ENCODE results near the gene ABCA3. TPM values are rescaled to one million over a fixed set of nuclear protein-coding genes. Genes with fewer than 3 reads are reported as not detected.
"Not testable (repeated sequence)": the region's sequence is repeated elsewhere in the genome, so short reads cannot be mapped to it uniquely, and the experiment has no call there.

The ABCA3 gene
- total RNA-seq, 4 donors from 2014 or later, result 7.5 to 27.5 (median 12.3) TPM

- no peak overlapping the region for H3K27ac ChIP-seq
- no peak for ATAC-seq
- no peaks in the 10 kb centered on the region for H3K27me3 ChIP-seq
- TF ChIP-seq EP300 (IDR thresholded peaks at IDR 0.05), result no peak
- no peak for TF ChIP-seq CTCF (IDR thresholded peaks at IDR 0.05)
- no peak for TF ChIP-seq POLR2A (IDR thresholded peaks at IDR 0.05)
- TF ChIP-seq POLR2AphosphoS5 (IDR thresholded peaks at IDR 0.05), result no peak
- peaks cover 0 to 100% of the 10 kb centered on the region in 2 donors for H3K36me3 ChIP-seq
- peaks cover 0 to 16% (median 4%) of the 10 kb centered on the region in 3 donors for H3K4me1 ChIP-seq
- no peaks in the 10 kb centered on the region for H3K9me3 ChIP-seq
- WGBS, 2 donors (ENCODE audit: low coverage in 1 of 2), result 95 to 97% methylated on average over 7 to 8 of the region's 8 CpGs
- no peak overlapping the region for H3K4me3 ChIP-seq
Observed at GRCh38 chr16:2260250-2260649, 80.3 kb downstream of the ABCA3 start.

- peaks cover 0 to 100% of the 10 kb centered on the region in 2 donors for H3K36me3 ChIP-seq
- WGBS, 2 donors (ENCODE audit: low coverage in 1 of 2), result 88% methylated on average over 5 of the region's 7 CpGs; no CpG with 5 or more reads in 1 of the 2 donors
- not testable (repeated sequence) for H3K4me1 ChIP-seq, H3K9me3 ChIP-seq, H3K4me3 ChIP-seq, H3K27ac ChIP-seq, ATAC-seq, H3K27me3 ChIP-seq
Observed at GRCh38 chr16:2258530-2258929, 82.0 kb downstream of the ABCA3 start.

GRCh38 chr16:2257726-2258125, 82.8 kb downstream of the ABCA3 start:
- H3K4me1 ChIP-seq, result no peaks in the 10 kb centered on the region
- H3K36me3 ChIP-seq, result peaks cover 0 to 100% of the 10 kb centered on the region in 2 donors
- H3K27ac ChIP-seq, result no peak overlapping the region
- TF ChIP-seq EP300 (IDR thresholded peaks at IDR 0.05) (no peak), CTCF (IDR thresholded peaks at IDR 0.05) (no peak), POLR2AphosphoS5 (IDR thresholded peaks at IDR 0.05) (no peak), POLR2A (IDR thresholded peaks at IDR 0.05) (no peak)
- no peaks in the 10 kb centered on the region for H3K27me3 ChIP-seq
- no peak overlapping the region for H3K4me3 ChIP-seq
- 68 to 83% methylated on average over 4 of the region's 6 CpGs for WGBS, 2 donors (ENCODE audit: low coverage in 1 of 2)
- ATAC-seq, result no peak
- no peaks in the 10 kb centered on the region for H3K9me3 ChIP-seq

- Histone ChIP-seq H3K27me3 (no peaks in the 10 kb centered on the region), H3K4me3 (no peak overlapping the region), H3K9me3 (no peaks in the 10 kb centered on the region), H3K27ac (no peak overlapping the region), H3K36me3 (peaks cover 0 to 93% of the 10 kb centered on the region in 2 donors), H3K4me1 (peaks cover 0 to 8% (median 0%) of the 10 kb centered on the region in 3 donors)
- no peak for TF ChIP-seq POLR2AphosphoS5 (IDR thresholded peaks at IDR 0.05)
- no peak for TF ChIP-seq CTCF (IDR thresholded peaks at IDR 0.05)
- no peak for TF ChIP-seq POLR2A (IDR thresholded peaks at IDR 0.05)
- 67 to 72% methylated on average over 8 to 10 of the region's 12 CpGs for WGBS, 2 donors (ENCODE audit: low coverage in 1 of 2)
- ATAC-seq, result no peak
Observed at GRCh38 chr16:2256531-2257140, 83.9 kb downstream of the ABCA3 start.

GRCh38 chr16:2253293-2253692, 87.2 kb downstream of the ABCA3 start:
- H3K27ac ChIP-seq, result no peak overlapping the region
- peaks cover 3 to 35% (median 6%) of the 10 kb centered on the region in 3 donors for H3K4me1 ChIP-seq
- WGBS, 2 donors (ENCODE audit: low coverage in 1 of 2), result 79% methylated on average over 5 to 6 of the region's 11 CpGs
- no peaks in the 10 kb centered on the region for H3K27me3 ChIP-seq
- H3K36me3 ChIP-seq, result peaks cover 0 to 60% of the 10 kb centered on the region in 2 donors
- H3K4me3 ChIP-seq, result no peak overlapping the region
- no peak for ATAC-seq
- H3K9me3 ChIP-seq, result no peaks in the 10 kb centered on the region
- no peak for TF ChIP-seq POLR2A (IDR thresholded peaks at IDR 0.05)
- no peak for TF ChIP-seq POLR2AphosphoS5 (IDR thresholded peaks at IDR 0.05)
- TF ChIP-seq EP300 (IDR thresholded peaks at IDR 0.05), result no peak
- no peak for TF ChIP-seq CTCF (IDR thresholded peaks at IDR 0.05)

All from gastroesophageal sphincter (tissue), 4 donors.